Kidney (tissue), 14 donors: ENCODE measurements around the gene FBXO8. TPM values are rescaled to one million over a fixed set of nuclear protein-coding genes. Genes with fewer than 3 reads are reported as not detected.

Experiments
- DNase-seq, 5 donors: peaks; one replicate each; pipeline ENCODE4 v3.0.0-alpha.2; 2013 to 2020
- FAIRE-seq: peaks from 2 replicates; lab custom pipeline; 2012; peaks lifted over from hg19 to GRCh38; lab: Jason Lieb, UNC
- H3K27ac ChIP-seq, 2 donors: one replicate each; pipeline ENCODE4 v1.7.0; 2013; ENCODE audit warnings: low read depth in 2 of 2, low read length in 2 of 2, inconsistent platforms in 1 of 2
- H3K27me3 ChIP-seq: one replicate; pipeline ENCODE4 v1.7.1; 2013; ENCODE audit warnings: low read length, inconsistent platforms; ENCODE audit not compliant: control insufficient read depth, insufficient read depth
- H3K36me3 ChIP-seq, 3 donors: one replicate each; pipeline versions ENCODE4 v1.7.0 to v1.7.1; 2013; ENCODE audit warnings: low read length in 3 of 3, control low read depth in 1 of 3, inconsistent platforms in 1 of 3; ENCODE audit not compliant: insufficient read depth in 3 of 3, control insufficient read depth in 2 of 3
- H3K4me1 ChIP-seq, 3 donors: one replicate each; pipeline versions ENCODE4 v1.7.0 to v1.7.1; 2013; ENCODE audit warnings: low read length in 3 of 3, inconsistent platforms in 1 of 3, low read depth in 1 of 3; ENCODE audit not compliant: control insufficient read depth in 2 of 3, insufficient read depth in 2 of 3
- H3K4me3 ChIP-seq, 3 donors: one replicate each; pipeline versions ENCODE4 v1.7.0 to v1.8.1; 2013; ENCODE audit warnings: low read length in 3 of 3, control low read depth in 1 of 3, inconsistent platforms in 1 of 3
- H3K9ac ChIP-seq, 3 donors: one replicate each; pipeline versions ENCODE4 v1.7.0 to v1.7.1; 2013; ENCODE audit warnings: low read length in 3 of 3, control low read depth in 1 of 3, inconsistent platforms in 1 of 3
- H3K9me3 ChIP-seq, 3 donors: one replicate each; pipeline versions ENCODE4 v1.7.0 to v1.7.1; 2013; ENCODE audit warnings: low read length in 3 of 3, control low read depth in 1 of 3, inconsistent platforms in 1 of 3; ENCODE audit not compliant: control insufficient read depth in 2 of 3, insufficient read depth in 1 of 3
- intact Hi-C: fragments of 100-400 bp; cut with DNase I; formaldehyde crosslinking; loops from one replicate; pipeline ENCODE4 v1.11.1; 2022
- polyA plus RNA-seq: library from polyadenylated mRNA; stranded (reverse); fragments of 350-450 nt; fragmentation: Illumina TruSeq; extraction: RNeasy Lipid Tissue Mini Kit (QIAGEN cat#74804); gene quantifications from one replicate; pipeline ENCODE4 v1.2.3, GENCODE V29; 2014; ENCODE audit warnings: low read depth, low replicate concordance; ENCODE audit not compliant: insufficient read depth
- total RNA-seq: library from RNA; stranded (reverse); fragmentation: NEBNext Ultra II Directional; extraction: Animal tissue kit (Norgen Biotek cat#: 25700); gene quantifications from one replicate; pipeline ENCODE4 v1.2.1, GENCODE V29; 2021
- TF ChIP-seq, protein P1 (sequence below): IDR thresholded peaks from 3 replicates; pipeline ENCODE4 v1.5.1; 2012; ENCODE audit warnings: mild to moderate bottlenecking, moderate library complexity, borderline replicate concordance; ENCODE audit not compliant: insufficient read depth; ENCODE audit errors: extremely low read depth
- donor health status: control.
- donor health status: control.
- donor health status: control.
- donor health status: control.
- donor health status: control.
- donor health status: DM: yes; HTN: yes; CAD: no.
- donor health status: Normal renal cell carcinoma (clear cell type).

FBXO8 gene
- total and polyA plus RNA-seq, 2 donors from 2014 or later = 35.3 to 36.3 TPM

DNA sequence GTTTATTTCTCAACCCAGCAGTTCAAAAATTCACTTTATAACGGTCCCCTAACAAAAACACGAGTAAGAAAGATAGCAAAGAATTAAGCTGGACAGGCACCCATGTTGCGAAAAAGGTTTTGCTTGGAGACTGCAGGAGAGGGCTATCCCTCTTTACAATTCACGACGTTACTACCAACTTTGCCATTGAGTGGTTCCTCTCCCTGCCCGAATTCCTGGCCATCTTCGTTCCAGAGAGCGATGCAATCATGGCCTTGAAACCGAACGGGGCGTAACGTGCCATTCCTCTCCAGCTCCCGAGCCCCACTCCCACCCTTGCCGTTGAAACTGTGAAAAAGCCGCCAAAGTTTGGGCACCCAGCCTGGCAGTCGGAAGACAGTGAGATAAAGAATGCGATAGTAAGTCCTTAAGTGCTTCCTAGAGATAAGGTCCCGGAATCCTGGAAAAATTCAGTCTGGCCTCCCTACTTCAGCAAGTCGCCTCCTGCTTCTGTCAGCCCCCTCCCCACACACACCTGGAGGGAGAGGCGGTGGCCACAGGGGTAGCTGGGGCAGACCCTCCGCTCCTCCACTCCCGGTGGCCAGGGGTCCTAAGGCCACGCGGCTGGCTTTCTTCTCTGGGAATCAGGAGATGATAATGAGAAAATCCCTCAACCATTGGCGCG lies 65.2 kb downstream of the FBXO8 start:
- no peak overlapping the region for H3K9ac ChIP-seq
- H3K4me1 ChIP-seq = peaks cover 0 to 14% (median 11%) of the 10 kb centered on the region in 3 donors
- intact Hi-C loops = no loop called here
- FAIRE-seq (no peak), DNase-seq (peak in 3 of 5 donors; percentile 23 to 58 (median 30))
- H3K27ac ChIP-seq = no peak overlapping the region
- peak overlapping the region in 1 of 3 donors; percentile 30 for H3K4me3 ChIP-seq
- H3K9me3 ChIP-seq = no peaks in the 10 kb centered on the region
- H3K27me3 ChIP-seq = peaks cover 70% of the 10 kb centered on the region
- TF ChIP-seq, protein P1, sequence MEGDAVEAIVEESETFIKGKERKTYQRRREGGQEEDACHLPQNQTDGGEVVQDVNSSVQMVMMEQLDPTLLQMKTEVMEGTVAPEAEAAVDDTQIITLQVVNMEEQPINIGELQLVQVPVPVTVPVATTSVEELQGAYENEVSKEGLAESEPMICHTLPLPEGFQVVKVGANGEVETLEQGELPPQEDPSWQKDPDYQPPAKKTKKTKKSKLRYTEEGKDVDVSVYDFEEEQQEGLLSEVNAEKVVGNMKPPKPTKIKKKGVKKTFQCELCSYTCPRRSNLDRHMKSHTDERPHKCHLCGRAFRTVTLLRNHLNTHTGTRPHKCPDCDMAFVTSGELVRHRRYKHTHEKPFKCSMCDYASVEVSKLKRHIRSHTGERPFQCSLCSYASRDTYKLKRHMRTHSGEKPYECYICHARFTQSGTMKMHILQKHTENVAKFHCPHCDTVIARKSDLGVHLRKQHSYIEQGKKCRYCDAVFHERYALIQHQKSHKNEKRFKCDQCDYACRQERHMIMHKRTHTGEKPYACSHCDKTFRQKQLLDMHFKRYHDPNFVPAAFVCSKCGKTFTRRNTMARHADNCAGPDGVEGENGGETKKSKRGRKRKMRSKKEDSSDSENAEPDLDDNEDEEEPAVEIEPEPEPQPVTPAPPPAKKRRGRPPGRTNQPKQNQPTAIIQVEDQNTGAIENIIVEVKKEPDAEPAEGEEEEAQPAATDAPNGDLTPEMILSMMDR = no peak
- no peaks in the 10 kb centered on the region for H3K36me3 ChIP-seq

- no peak overlapping the region for H3K27ac ChIP-seq
- FAIRE-seq (no peak), DNase-seq (peak; percentile 35 to 63 (median 53))
- H3K9ac ChIP-seq = no peak overlapping the region
- peaks cover 0 to 14% (median 11%) of the 10 kb centered on the region in 3 donors for H3K4me1 ChIP-seq
- TF ChIP-seq, protein P1 = no peak
- no peaks in the 10 kb centered on the region for H3K9me3 ChIP-seq
- intact Hi-C loops = no loop called here
- peaks cover 76% of the 10 kb centered on the region for H3K27me3 ChIP-seq
- H3K4me3 ChIP-seq = peak overlapping the region in 2 of 3 donors; percentile 30 to 47
- no peaks in the 10 kb centered on the region for H3K36me3 ChIP-seq
Observed at GRCh38 chr4:174217273-174218126, 66.0 kb downstream of the FBXO8 start.

GRCh38 chr4:174216799-174217272 lies 66.6 kb downstream of the FBXO8 start:
- Histone ChIP-seq H3K4me1 (peaks cover 0 to 14% (median 11%) of the 10 kb centered on the region in 3 donors), H3K36me3 (no peaks in the 10 kb centered on the region), H3K4me3 (peak overlapping the region in 1 of 3 donors; percentile 30), H3K27ac (no peak overlapping the region), H3K9ac (no peak overlapping the region), H3K9me3 (no peaks in the 10 kb centered on the region), H3K27me3 (peaks cover 79% of the 10 kb centered on the region)
- DNase-seq (peak in 1 of 5 donors; percentile 31), FAIRE-seq (no peak)
- intact Hi-C loops = no loop called here
- TF ChIP-seq, protein P1 = no peak
